NCI-H2107 (cell line): ENCODE results near the gene F8.

Experiments
- DNase-seq: peaks from one replicate; lab custom pipeline; 2025; lab: John Stamatoyannopoulos, UW

F8 gene

GRCh38 chrX:155022585-155022984, at the start of gene F8:
TSS of gene F8 (minus strand) at chrX:155022723. CDS start at chrX:155022552, 171 bp downstream.
- DNase-seq, result no peak

- no peak for DNase-seq
Measured at GRCh38 chrX:155071694-155072280, 49.3 kb upstream of the F8 start.

GRCh38 chrX:155070975-155071693, 48.6 kb upstream of the F8 start, which contains the start of the genes BRCC3, CMC4 and MTCP1:
TSS of gene BRCC3 (plus strand) at chrX:155071508. CDS start at chrX:155071528, 20 bp downstream.
TSS of gene CMC4 (minus strand) at chrX:155071136. CDS start at chrX:155064023, 7,113 bp downstream.
TSS of gene MTCP1 (minus strand) at chrX:155071136. CDS start at chrX:155066010, 5,126 bp downstream.
- peak; percentile 92 for DNase-seq

- no peak for DNase-seq
Measured at GRCh38 chrX:155070663-155070974, 48.1 kb upstream of the F8 start.

- DNase-seq, result no peak
Measured at GRCh38 chrX:155070038-155070437, 47.5 kb upstream of the F8 start.

GRCh38 chrX:155069414-155069813, 46.9 kb upstream of the F8 start:
- no peak for DNase-seq

GRCh38 chrX:155068165-155068564, 45.6 kb upstream of the F8 start:
- no peak for DNase-seq

GRCh38 chrX:155065035-155065734, 42.7 kb upstream of the F8 start:
- no peak for DNase-seq

- no peak for DNase-seq
Measured at GRCh38 chrX:155061760-155062159, 39.2 kb upstream of the F8 start.

- peak; percentile 42 for DNase-seq
Measured at GRCh38 chrX:155056877-155057792, 34.6 kb upstream of the F8 start.

- no peak for DNase-seq
Measured at GRCh38 chrX:155056471-155056870, 33.9 kb upstream of the F8 start.

- DNase-seq, result no peak
Measured at GRCh38 chrX:155055494-155055893, 33.0 kb upstream of the F8 start.

GRCh38 chrX:155054255-155054654, 31.7 kb upstream of the F8 start:
- DNase-seq, result no peak

GRCh38 chrX:155053656-155054055, 31.1 kb upstream of the F8 start:
- DNase-seq, result no peak

- DNase-seq, result no peak
Measured at GRCh38 chrX:155052738-155053498, 30.4 kb upstream of the F8 start.

GRCh38 chrX:155048977-155049619, 26.6 kb upstream of the F8 start:
- DNase-seq, result no peak

- no peak for DNase-seq
Measured at GRCh38 chrX:155046811-155047528, 24.4 kb upstream of the F8 start.

GRCh38 chrX:155046129-155046810, 23.7 kb upstream of the F8 start:
- no peak for DNase-seq

GRCh38 chrX:155035688-155036087, 13.2 kb upstream of the F8 start:
- no peak for DNase-seq
